DND-41 (cell line): ENCODE data around the gene CIBAR2.

Experiments used
- ATAC-seq: fragments of 200-7000 bp; cut with Tn5 transposase; 3 replicates; pipeline ENCODE4 v1.9.1; 2021; ENCODE audit warnings: low read depth; ENCODE audit not compliant: insufficient read depth
- DNase-seq: peaks from one replicate; pipeline ENCODE4 v3.0.0-alpha.2; 2020
- H2AFZ ChIP-seq: 2 replicates; pipeline ENCODE4 v1.6.0; 2012; ENCODE audit warnings: low read depth, low read length
- H3K27ac ChIP-seq: 2 replicates; pipeline ENCODE4 v1.5.1; 2012; ENCODE audit warnings: low read length, inconsistent platforms
- H3K27me3 ChIP-seq: fragments of 200-600 bp; sonication (generic); 2 replicates; pipeline ENCODE4 v1.6.0; 2012; ENCODE audit warnings: low read length, mild to moderate bottlenecking, inconsistent platforms; ENCODE audit not compliant: insufficient read depth, poor library complexity
- H3K36me3 ChIP-seq: 2 replicates; pipeline ENCODE4 v1.5.1; 2012; ENCODE audit warnings: low read length, inconsistent platforms; ENCODE audit not compliant: insufficient read depth
- H3K4me1 ChIP-seq: 2 replicates; pipeline ENCODE4 v1.5.1; 2012; ENCODE audit warnings: mild to moderate bottlenecking, low read length; ENCODE audit not compliant: insufficient read depth
- H3K4me2 ChIP-seq: 2 replicates; pipeline ENCODE4 v1.6.0; 2012; ENCODE audit warnings: mild to moderate bottlenecking, moderate library complexity, low read length, inconsistent platforms; ENCODE audit not compliant: insufficient read depth
- H3K4me3 ChIP-seq, 2 experiments: fragments of 200-600 bp in 1 of 2; shearing (Covaris generic) in 1 of 2; 2 replicates each; pipeline ENCODE4 v1.5.1; 2012 to 2016; ENCODE audit warnings: inconsistent platforms in 2 of 2, low read length in 2 of 2, mild to moderate bottlenecking in 2 of 2, low read depth in 1 of 2, moderate library complexity in 1 of 2
- H3K79me2 ChIP-seq: 2 replicates; pipeline ENCODE4 v1.6.0; 2012; ENCODE audit warnings: low read length, inconsistent platforms; ENCODE audit not compliant: insufficient read depth
- H3K9ac ChIP-seq: 2 replicates; pipeline ENCODE4 v1.6.0; 2012; ENCODE audit warnings: low read depth, mild to moderate bottlenecking, inconsistent platforms, low read length, moderate library complexity
- H3K9me3 ChIP-seq: 2 replicates; pipeline ENCODE4 v1.5.1; 2012; ENCODE audit warnings: low read length, moderate library complexity, mild to moderate bottlenecking, inconsistent platforms; ENCODE audit not compliant: insufficient read depth, severe bottlenecking
- H4K20me1 ChIP-seq: 2 replicates; pipeline ENCODE4 v1.6.0; 2012; ENCODE audit warnings: low read length; ENCODE audit not compliant: insufficient read depth
- EZH2 ChIP-seq: IDR thresholded peaks from 3 replicates; pipeline ENCODE4 v1.6.1; 2012; ENCODE audit warnings: borderline replicate concordance, low read depth, mild to moderate bottlenecking, moderate library complexity, low read length, inconsistent platforms; ENCODE audit not compliant: severe bottlenecking
- TF ChIP-seq, protein P1 (sequence below): IDR thresholded peaks from 2 replicates; pipeline ENCODE4 v1.5.1; 2012; ENCODE audit warnings: borderline replicate concordance, low read length, moderate library complexity, mild to moderate bottlenecking; ENCODE audit not compliant: poor library complexity, severe bottlenecking; ENCODE audit errors: extremely low read depth

CIBAR2 gene

DNA sequence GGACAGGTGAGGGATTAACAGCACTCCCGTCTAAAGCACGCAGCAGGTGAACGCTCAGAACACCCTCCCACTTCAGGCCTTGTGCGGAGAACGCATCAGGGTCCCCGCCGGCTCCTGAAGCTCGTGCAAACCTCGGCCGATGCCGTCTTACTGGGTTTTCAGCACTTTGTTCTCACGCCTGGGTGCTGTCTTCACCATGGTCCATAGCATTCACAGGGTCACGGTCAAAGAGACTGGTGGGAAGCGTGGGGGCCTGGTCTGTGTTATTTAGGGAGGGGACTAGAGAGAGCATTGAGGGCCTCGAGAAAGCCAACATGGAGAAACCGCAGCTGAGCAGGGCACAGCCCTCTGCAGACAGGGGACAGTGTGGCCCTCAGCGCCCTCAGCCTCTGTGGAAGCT lies 26.6 kb downstream of the CIBAR2 start:
- H3K4me2 ChIP-seq, result no peak overlapping the region
- H4K20me1 ChIP-seq, result no peaks in the 10 kb centered on the region
- no peak overlapping the region for H3K27ac ChIP-seq
- H3K4me1 ChIP-seq, result no peaks in the 10 kb centered on the region
- DNase-seq (no peak), ATAC-seq (no peak)
- H3K27me3 ChIP-seq, result no peaks in the 10 kb centered on the region
- H3K79me2 ChIP-seq, result no peaks in the 10 kb centered on the region
- TF ChIP-seq EZH2, result no peak
- TF ChIP-seq, protein P1, sequence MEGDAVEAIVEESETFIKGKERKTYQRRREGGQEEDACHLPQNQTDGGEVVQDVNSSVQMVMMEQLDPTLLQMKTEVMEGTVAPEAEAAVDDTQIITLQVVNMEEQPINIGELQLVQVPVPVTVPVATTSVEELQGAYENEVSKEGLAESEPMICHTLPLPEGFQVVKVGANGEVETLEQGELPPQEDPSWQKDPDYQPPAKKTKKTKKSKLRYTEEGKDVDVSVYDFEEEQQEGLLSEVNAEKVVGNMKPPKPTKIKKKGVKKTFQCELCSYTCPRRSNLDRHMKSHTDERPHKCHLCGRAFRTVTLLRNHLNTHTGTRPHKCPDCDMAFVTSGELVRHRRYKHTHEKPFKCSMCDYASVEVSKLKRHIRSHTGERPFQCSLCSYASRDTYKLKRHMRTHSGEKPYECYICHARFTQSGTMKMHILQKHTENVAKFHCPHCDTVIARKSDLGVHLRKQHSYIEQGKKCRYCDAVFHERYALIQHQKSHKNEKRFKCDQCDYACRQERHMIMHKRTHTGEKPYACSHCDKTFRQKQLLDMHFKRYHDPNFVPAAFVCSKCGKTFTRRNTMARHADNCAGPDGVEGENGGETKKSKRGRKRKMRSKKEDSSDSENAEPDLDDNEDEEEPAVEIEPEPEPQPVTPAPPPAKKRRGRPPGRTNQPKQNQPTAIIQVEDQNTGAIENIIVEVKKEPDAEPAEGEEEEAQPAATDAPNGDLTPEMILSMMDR, result no peak
- H3K36me3 ChIP-seq, result no peaks in the 10 kb centered on the region
- H3K9ac ChIP-seq, result no peak overlapping the region
- no peaks in the 10 kb centered on the region for H3K9me3 ChIP-seq
- no peak overlapping the region for H3K4me3 ChIP-seq
- no peak overlapping the region for H2AFZ ChIP-seq

DNA sequence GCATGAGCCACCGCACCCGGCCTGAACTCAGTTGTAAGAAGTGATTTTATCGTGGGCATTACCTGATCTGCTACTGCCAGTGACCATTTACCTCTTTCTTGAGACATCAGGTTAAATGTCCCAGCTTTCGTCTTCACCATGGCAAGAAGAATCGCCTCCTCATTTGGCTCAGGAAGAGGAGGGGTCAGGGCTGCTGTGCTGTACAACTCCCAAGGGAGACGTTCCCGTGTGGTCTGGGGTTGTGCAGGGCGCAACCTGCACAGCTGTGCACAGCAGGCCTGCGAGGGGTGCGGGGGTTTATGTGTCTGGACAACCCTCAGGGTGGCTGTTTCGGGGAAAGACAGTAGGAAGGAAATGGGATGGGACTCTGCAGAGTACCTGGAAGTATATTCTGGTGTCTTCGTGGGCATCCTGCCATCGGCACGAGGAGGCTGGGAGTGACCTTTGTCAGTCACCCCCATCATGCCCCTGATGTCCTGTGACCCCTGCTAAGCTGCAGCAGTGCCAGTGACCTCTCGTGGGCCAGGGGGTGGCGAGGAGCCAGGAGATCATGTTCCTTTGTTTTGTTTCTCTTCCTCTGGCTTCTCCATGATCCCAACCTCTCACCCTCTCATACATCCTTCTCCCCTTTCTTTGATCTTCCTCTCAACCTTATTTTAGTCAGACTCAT lies 27.3 kb downstream of the CIBAR2 start:
- no peaks in the 10 kb centered on the region for H4K20me1 ChIP-seq
- no peak overlapping the region for H2AFZ ChIP-seq
- no peaks in the 10 kb centered on the region for H3K9me3 ChIP-seq
- H3K27me3 ChIP-seq, result no peaks in the 10 kb centered on the region
- H3K36me3 ChIP-seq, result no peaks in the 10 kb centered on the region
- TF ChIP-seq EZH2, result no peak
- no peaks in the 10 kb centered on the region for H3K79me2 ChIP-seq
- no peak overlapping the region for H3K9ac ChIP-seq
- ATAC-seq (no peak), DNase-seq (no peak)
- H3K27ac ChIP-seq, result no peak overlapping the region
- no peak overlapping the region for H3K4me2 ChIP-seq
- no peak overlapping the region for H3K4me3 ChIP-seq
- no peaks in the 10 kb centered on the region for H3K4me1 ChIP-seq

DNA sequence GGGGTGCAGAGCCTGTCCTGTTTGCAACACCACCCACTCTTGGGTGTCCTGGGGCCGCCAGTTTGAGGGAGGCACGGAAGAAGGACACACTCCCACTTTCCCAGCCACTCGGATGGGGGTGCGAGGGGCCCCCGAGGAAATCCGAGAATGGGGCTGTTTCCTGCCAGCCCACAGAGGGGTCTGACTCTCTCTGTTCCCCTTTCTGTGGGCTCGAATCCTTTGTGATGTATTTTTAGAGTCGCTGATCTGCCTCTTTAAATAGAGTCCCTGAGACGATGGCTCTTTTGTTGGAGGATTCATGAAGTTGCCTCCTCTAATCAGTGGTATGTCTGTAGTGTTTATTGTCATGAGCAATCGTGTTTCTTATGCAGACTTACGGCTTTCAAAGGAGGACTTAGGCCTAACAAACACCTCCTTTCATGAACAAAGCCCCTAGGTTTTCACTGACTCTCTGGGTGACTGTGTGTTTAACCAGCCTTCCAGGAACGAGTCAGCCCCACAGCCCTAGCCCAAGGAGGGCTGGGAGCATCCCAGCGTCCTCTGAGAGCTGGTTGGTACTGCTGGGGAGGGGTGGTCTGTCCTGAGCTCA lies 29.1 kb downstream of the CIBAR2 start:
- TF ChIP-seq, protein P1, result no peak
- no peak for TF ChIP-seq EZH2
- H3K79me2 ChIP-seq, result no peaks in the 10 kb centered on the region
- DNase-seq, result no peak
- H4K20me1 ChIP-seq, result no peaks in the 10 kb centered on the region
- H3K27me3 ChIP-seq, result no peaks in the 10 kb centered on the region
- no peak overlapping the region for H3K9ac ChIP-seq
- H3K4me2 ChIP-seq, result no peak overlapping the region
- no peak overlapping the region for H3K27ac ChIP-seq
- no peaks in the 10 kb centered on the region for H3K4me1 ChIP-seq
- no peak overlapping the region for H2AFZ ChIP-seq
- no peaks in the 10 kb centered on the region for H3K36me3 ChIP-seq
- H3K4me3 ChIP-seq, result no peak overlapping the region
- no peaks in the 10 kb centered on the region for H3K9me3 ChIP-seq
- ATAC-seq, result no peak

DNA sequence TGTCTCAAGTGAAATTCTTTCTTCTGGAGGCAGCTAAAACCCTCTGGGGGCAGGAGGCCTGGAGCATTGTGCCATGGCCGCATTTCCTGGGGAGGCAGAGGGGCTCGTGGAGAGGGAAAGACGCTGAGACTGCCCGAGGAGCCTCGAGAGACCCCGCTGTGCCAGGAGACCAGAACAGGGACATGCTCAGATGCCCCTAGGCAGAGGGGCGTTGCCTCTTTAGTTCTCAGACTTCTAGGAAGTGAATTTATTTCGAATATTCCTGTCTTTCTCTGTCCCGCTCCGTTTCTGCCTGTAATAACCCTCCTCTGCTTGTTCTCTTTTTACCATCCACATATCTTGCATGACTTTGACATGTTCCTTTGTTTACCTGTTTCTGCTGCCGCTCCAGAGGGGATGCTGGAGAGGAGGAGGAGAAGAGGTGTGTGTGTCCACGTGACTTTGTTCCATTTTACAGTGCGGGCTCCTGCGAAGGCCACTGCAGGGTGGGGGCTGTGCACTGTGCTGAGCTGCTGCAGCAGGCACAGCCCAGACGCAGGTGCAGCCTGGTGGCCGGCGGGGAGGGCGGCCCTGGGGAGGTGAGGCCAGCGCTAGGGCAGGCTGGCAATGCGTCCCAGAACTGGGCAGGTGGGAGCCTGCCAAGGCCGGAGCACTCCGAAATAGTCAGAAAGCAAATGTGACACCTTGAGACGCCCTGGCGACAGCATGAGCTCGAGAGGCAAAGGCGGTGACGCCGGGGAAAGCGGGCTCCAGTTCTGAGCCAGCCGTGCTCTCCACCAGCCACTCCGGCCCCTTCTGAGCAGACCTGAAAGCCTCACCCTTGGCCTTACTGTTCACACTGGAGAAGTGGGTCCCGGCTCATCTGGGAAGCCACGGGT lies 29.9 kb downstream of the CIBAR2 start:
- no peak overlapping the region for H3K4me3 ChIP-seq
- no peak overlapping the region for H2AFZ ChIP-seq
- no peaks in the 10 kb centered on the region for H4K20me1 ChIP-seq
- no peaks in the 10 kb centered on the region for H3K27me3 ChIP-seq
- H3K9me3 ChIP-seq, result no peaks in the 10 kb centered on the region
- H3K27ac ChIP-seq, result no peak overlapping the region
- no peaks in the 10 kb centered on the region for H3K4me1 ChIP-seq
- ATAC-seq (no peak), DNase-seq (no peak)
- H3K36me3 ChIP-seq, result no peaks in the 10 kb centered on the region
- no peak for TF ChIP-seq EZH2
- TF ChIP-seq, protein P1, result no peak
- H3K9ac ChIP-seq, result no peak overlapping the region
- H3K4me2 ChIP-seq, result no peak overlapping the region
- H3K79me2 ChIP-seq, result no peaks in the 10 kb centered on the region
